ENCODE results near the gene LY6G6D. TPM values are rescaled to one million over a fixed set of nuclear protein-coding genes. Genes with fewer than 3 reads are reported as not detected.

The LY6G6D gene
- total and polyA plus RNA-seq, 2 donors (not counting 3 experiments of a cell fraction or from before 2014, with no cell fraction given): not detected

GRCh38 chr6:31687860-31688693, 27.1 kb upstream of the LY6G6D start:
- Histone ChIP-seq H3K79me2 (ENCODE audit: control insufficient read depth, insufficient read depth, low read length) (no peaks in the 10 kb centered on the region), H2AFZ (ENCODE audit: low read depth, low read length) (no peak overlapping the region), H3K27ac (ENCODE audit: insufficient read depth, low read depth, low read length) (no peak overlapping the region), H3K9me3 (replicated peaks; ENCODE audit: control insufficient read depth, insufficient read depth, low read length) (no peaks in the 10 kb centered on the region), H3K36me3 (ENCODE audit: control insufficient read depth in 2 of 2, extremely low read depth in 1 of 2, insufficient read depth in 2 of 2, low read length in 2 of 2) (peaks cover 0 to 37% of the 10 kb centered on the region in 2 experiments), H3K4me2 (ENCODE audit: insufficient read depth, low read length) (no peak overlapping the region), H3K9me1 (replicated peaks; ENCODE audit: control insufficient read depth, extremely low read depth, insufficient read depth, low read length) (no peaks in the 10 kb centered on the region), H3K4me1 (ENCODE audit: control insufficient read depth, extremely low read depth, insufficient read depth, low read length) (peaks cover 10% of the 10 kb centered on the region), H3K9ac (replicated peaks; ENCODE audit: extremely low read depth, insufficient read depth, low read length) (no peak overlapping the region), H3K27me3 (ENCODE audit: control insufficient read depth in 2 of 2, insufficient read depth in 2 of 2, low read length in 2 of 2) (no peaks in the 10 kb centered on the region), H3K4me3 (replicated peaks in 1 of 3; ENCODE audit: insufficient read depth in 1 of 3, low read depth in 1 of 3, low read length in 3 of 3) (no peak overlapping the region), H4K20me1 (replicated peaks; ENCODE audit: control insufficient read depth, extremely low read depth, insufficient read depth, low read length) (no peaks in the 10 kb centered on the region)
- FAIRE-seq: no peak
- no TSS peak for BruUV-seq (replicated peaks)
- dilution Hi-C loops (cut with MboI; ENCODE audit: extremely low pct_ligation_motif_present, low sequenced_read_pairs): no loop called here
- CTCF ChIA-PET: no interaction called here
- intact Hi-C loops (cut with micrococcal nuclease): no loop called here
- no peak for DNase-seq (ENCODE audit: low read depth, low spot score)
- TF ChIP-seq EZH2 (IDR thresholded peaks at IDR 0.05; ENCODE audit: borderline replicate concordance, low read depth, low read length, severe bottlenecking) (no peak), POLR2AphosphoS5 (IDR thresholded peaks at IDR 0.05; ENCODE audit: insufficient read depth, low read depth, low read length) (no peak), JUN (IDR thresholded peaks at IDR 0.05; ENCODE audit: borderline replicate concordance, insufficient read depth, insufficient read length, low read depth) (no peak), FOS (IDR thresholded peaks at IDR 0.05; ENCODE audit: borderline replicate concordance, insufficient read depth, low read length) (no peak), MYC (IDR thresholded peaks at IDR 0.05; ENCODE audit: low read depth, low read length) (no peak), CTCF (IDR thresholded peaks at IDR 0.05; ENCODE audit: extremely low read depth in 1 of 2, insufficient read depth in 1 of 2, low read depth in 1 of 2, low read length in 2 of 2) (no peak), POLR2A (IDR thresholded peaks at IDR 0.05; ENCODE audit: low read depth, low read length) (no peak), GATA2 (IDR thresholded peaks at IDR 0.05; ENCODE audit: insufficient read depth, insufficient read length, low read depth, low read length) (no peak), MAX (IDR thresholded peaks at IDR 0.05; ENCODE audit: insufficient read depth, insufficient read length) (no peak)
- POLR2A ChIA-PET: no interaction called here

Data from endothelial cell of umbilical vein (primary cell).